HepG2 (cell line): ENCODE results near the gene SCAMP3. TPM values are rescaled to one million over a fixed set of nuclear protein-coding genes. Genes with fewer than 3 reads are reported as not detected.

Experiments used
- ATAD3A ChIP-seq: sonication (generic); formaldehyde crosslinking; IDR thresholded peaks from 2 replicates; pipeline ENCODE4 v1.4.0; 2020; ENCODE audit warnings: missing genetic modification reagents
- ISL2 ChIP-seq: sonication (generic); formaldehyde crosslinking; IDR thresholded peaks from 2 replicates; pipeline ENCODE4 v1.5.0; 2020; ENCODE audit warnings: missing genetic modification reagents
- KLF16 ChIP-seq, 2 experiments: sonication (generic) in 1 of 2; formaldehyde crosslinking in 1 of 2; IDR thresholded peaks; 2 replicates each; pipeline versions ENCODE4 v1.6.1 to v1.8.0; 2016 to 2023; ENCODE audit warnings: missing genetic modification reagents in 2 of 2, missing compliant biosample characterization in 1 of 2
- NR2F6 ChIP-seq, 2 experiments: IDR thresholded peaks; 2 replicates each; pipeline ENCODE4 v1.6.1; 2016; ENCODE audit warnings: antibody characterized with exemption in 1 of 2, mild to moderate bottlenecking in 1 of 2
- POLR2A ChIP-seq, 2 experiments: IDR thresholded peaks; 2 replicates each; pipeline ENCODE4 v1.6.1; 2011; ENCODE audit warnings: low read depth in 2 of 2, low read length in 2 of 2, mild to moderate bottlenecking in 1 of 2, moderate library complexity in 1 of 2; ENCODE audit not compliant: insufficient read depth in 1 of 2
- SP2 ChIP-seq: sonication (generic); formaldehyde crosslinking; IDR thresholded peaks from 2 replicates; pipeline ENCODE4 v1.5.1; 2020; ENCODE audit warnings: mild to moderate bottlenecking, missing genetic modification reagents
- TAF15 ChIP-seq: fragments of 200-400 bp; formaldehyde crosslinking; IDR thresholded peaks from one replicate; pipeline ENCODE4 v1.6.1; 2018; ENCODE audit warnings: mild to moderate bottlenecking, low read depth, low read length; ENCODE audit not compliant: poor library complexity, severe bottlenecking
- TOPORS ChIP-seq: sonication (generic); formaldehyde crosslinking; IDR thresholded peaks from 2 replicates; pipeline ENCODE4 v1.8.0; 2023; ENCODE audit warnings: mild to moderate bottlenecking, missing genetic modification reagents
- TRIM24 ChIP-seq: sonication (generic); formaldehyde crosslinking; IDR thresholded peaks from 2 replicates; pipeline ENCODE4 v1.8.0; 2022; ENCODE audit warnings: mild to moderate bottlenecking, missing genetic modification reagents
- XRCC5 ChIP-seq: fragments of 200-400 bp; formaldehyde crosslinking; optimal IDR thresholded peaks from 2 replicates; pipeline ENCODE3; 2017; ENCODE audit warnings: mild to moderate bottlenecking, low read length
- ZBTB7A ChIP-seq: sonication (generic); formaldehyde crosslinking; IDR thresholded peaks from 2 replicates; pipeline ENCODE4 v1.8.0; 2022; ENCODE audit warnings: mild to moderate bottlenecking, missing genetic modification reagents
- ZFP90 ChIP-seq: sonication (generic); formaldehyde crosslinking; IDR thresholded peaks from 2 replicates; pipeline ENCODE4 v1.8.0; 2022; ENCODE audit warnings: missing genetic modification reagents, mild to moderate bottlenecking, inconsistent platforms, borderline replicate concordance
- ZNF777 ChIP-seq: sonication (generic); formaldehyde crosslinking; IDR thresholded peaks from 2 replicates; pipeline ENCODE4 v1.4.0; 2020; ENCODE audit warnings: missing genetic modification reagents
- polyA plus RNA-seq, 8 experiments: library from polyadenylated mRNA; depleted of rRNA in 3 of 8; stranded (reverse) in 7 of 8; unstranded in 1 of 8; fragments of >200 nt; fragmentation: Illumina TruSeq in 4 of 8; extraction: Trizol in 4 of 8; gene quantifications; 2 replicates each; pipeline versions ENCODE4 v1.2.1 to v1.2.3, GENCODE V29; 2011 to 2016; ENCODE audit warnings: low read depth in 4 of 8, missing spikeins in 1 of 8, mixed read lengths in 1 of 8; ENCODE audit not compliant: insufficient read depth in 1 of 8
- total RNA-seq, 5 experiments: library from RNA; depleted of rRNA; stranded (reverse); fragments of >200 nt; fragmentation: Illumina TruSeq; extraction: Trizol; gene quantifications; 2 replicates each; pipeline ENCODE4 v1.2.3, GENCODE V29; 2016; ENCODE audit warnings: low read depth in 1 of 5
- TF ChIP-seq, protein P1 (sequence below): sonication (generic); formaldehyde crosslinking; IDR thresholded peaks from 2 replicates; pipeline ENCODE4 v1.5.1; 2020; ENCODE audit warnings: mild to moderate bottlenecking, missing genetic modification reagents, moderate library complexity
- TF ChIP-seq, protein P2 (sequence below), 2 experiments: fragments of 450-650 bp in 1 of 2; sonication (generic) in 1 of 2; formaldehyde crosslinking in 1 of 2; IDR thresholded peaks; 2 replicates each; pipeline versions ENCODE4 v1.6.1 to v1.8.0; 2016 to 2022; ENCODE audit warnings: antibody characterized with exemption in 1 of 2, mild to moderate bottlenecking in 1 of 2, missing genetic modification reagents in 1 of 2

SCAMP3 gene
- total and polyA plus RNA-seq, 2 of the 13 experiments (the other 11 are each of a cell fraction or from before 2014, with no cell fraction given) = 46.8 to 83.3 TPM

- TF ChIP-seq, protein P1, sequence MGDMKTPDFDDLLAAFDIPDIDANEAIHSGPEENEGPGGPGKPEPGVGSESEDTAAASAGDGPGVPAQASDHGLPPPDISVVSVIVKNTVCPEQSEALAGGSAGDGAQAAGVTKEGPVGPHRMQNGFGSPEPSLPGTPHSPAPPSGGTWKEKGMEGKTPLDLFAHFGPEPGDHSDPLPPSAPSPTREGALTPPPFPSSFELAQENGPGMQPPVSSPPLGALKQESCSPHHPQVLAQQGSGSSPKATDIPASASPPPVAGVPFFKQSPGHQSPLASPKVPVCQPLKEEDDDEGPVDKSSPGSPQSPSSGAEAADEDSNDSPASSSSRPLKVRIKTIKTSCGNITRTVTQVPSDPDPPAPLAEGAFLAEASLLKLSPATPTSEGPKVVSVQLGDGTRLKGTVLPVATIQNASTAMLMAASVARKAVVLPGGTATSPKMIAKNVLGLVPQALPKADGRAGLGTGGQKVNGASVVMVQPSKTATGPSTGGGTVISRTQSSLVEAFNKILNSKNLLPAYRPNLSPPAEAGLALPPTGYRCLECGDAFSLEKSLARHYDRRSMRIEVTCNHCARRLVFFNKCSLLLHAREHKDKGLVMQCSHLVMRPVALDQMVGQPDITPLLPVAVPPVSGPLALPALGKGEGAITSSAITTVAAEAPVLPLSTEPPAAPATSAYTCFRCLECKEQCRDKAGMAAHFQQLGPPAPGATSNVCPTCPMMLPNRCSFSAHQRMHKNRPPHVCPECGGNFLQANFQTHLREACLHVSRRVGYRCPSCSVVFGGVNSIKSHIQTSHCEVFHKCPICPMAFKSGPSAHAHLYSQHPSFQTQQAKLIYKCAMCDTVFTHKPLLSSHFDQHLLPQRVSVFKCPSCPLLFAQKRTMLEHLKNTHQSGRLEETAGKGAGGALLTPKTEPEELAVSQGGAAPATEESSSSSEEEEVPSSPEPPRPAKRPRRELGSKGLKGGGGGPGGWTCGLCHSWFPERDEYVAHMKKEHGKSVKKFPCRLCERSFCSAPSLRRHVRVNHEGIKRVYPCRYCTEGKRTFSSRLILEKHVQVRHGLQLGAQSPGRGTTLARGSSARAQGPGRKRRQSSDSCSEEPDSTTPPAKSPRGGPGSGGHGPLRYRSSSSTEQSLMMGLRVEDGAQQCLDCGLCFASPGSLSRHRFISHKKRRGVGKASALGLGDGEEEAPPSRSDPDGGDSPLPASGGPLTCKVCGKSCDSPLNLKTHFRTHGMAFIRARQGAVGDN (CRISPR knock-in tag) = peak; percentile 61; the same call in 1 of the 2 replicates
- TF ChIP-seq ZNF777 (CRISPR knock-in tag) = peak; percentile 55; the same call in 1 of the 2 replicates
- TF ChIP-seq TOPORS (CRISPR knock-in tag) = 0 out of 2 replicates have a peak, but pooled peaks have one; percentile 37
- peak in 1 of 2 experiments; percentile 83; a peak in 2 of 4 replicates for TF ChIP-seq POLR2A (IDR thresholded peaks at IDR 0.05; ENCODE audit: insufficient read depth in 1 of 2, low read depth in 2 of 2, low read length in 2 of 2)
- TF ChIP-seq TAF15 = peak; percentile 24
- peak; percentile 57; the same call in 1 of the 2 replicates for TF ChIP-seq ISL2 (CRISPR knock-in tag)
- TF ChIP-seq ZBTB7A = peak; percentile 31; the same call in 1 of the 2 replicates
- TF ChIP-seq, protein P2, sequence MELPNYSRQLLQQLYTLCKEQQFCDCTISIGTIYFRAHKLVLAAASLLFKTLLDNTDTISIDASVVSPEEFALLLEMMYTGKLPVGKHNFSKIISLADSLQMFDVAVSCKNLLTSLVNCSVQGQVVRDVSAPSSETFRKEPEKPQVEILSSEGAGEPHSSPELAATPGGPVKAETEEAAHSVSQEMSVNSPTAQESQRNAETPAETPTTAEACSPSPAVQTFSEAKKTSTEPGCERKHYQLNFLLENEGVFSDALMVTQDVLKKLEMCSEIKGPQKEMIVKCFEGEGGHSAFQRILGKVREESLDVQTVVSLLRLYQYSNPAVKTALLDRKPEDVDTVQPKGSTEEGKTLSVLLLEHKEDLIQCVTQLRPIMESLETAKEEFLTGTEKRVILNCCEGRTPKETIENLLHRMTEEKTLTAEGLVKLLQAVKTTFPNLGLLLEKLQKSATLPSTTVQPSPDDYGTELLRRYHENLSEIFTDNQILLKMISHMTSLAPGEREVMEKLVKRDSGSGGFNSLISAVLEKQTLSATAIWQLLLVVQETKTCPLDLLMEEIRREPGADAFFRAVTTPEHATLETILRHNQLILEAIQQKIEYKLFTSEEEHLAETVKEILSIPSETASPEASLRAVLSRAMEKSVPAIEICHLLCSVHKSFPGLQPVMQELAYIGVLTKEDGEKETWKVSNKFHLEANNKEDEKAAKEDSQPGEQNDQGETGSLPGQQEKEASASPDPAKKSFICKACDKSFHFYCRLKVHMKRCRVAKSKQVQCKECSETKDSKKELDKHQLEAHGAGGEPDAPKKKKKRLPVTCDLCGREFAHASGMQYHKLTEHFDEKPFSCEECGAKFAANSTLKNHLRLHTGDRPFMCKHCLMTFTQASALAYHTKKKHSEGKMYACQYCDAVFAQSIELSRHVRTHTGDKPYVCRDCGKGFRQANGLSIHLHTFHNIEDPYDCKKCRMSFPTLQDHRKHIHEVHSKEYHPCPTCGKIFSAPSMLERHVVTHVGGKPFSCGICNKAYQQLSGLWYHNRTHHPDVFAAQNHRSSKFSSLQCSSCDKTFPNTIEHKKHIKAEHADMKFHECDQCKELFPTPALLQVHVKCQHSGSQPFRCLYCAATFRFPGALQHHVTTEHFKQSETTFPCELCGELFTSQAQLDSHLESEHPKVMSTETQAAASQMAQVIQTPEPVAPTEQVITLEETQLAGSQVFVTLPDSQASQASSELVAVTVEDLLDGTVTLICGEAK (IDR thresholded peaks at IDR 0.05) = no peak
- TF ChIP-seq, protein P2 (CRISPR knock-in tag; IDR thresholded peaks at IDR 0.05) = peak; percentile 19; the same call in 1 of the 2 replicates
- peak; percentile 22; the same call in 1 of the 2 replicates for TF ChIP-seq SP2 (CRISPR knock-in tag)
- peak in 1 of 2 experiments; percentile 89; a peak in 2 of 4 replicates for TF ChIP-seq KLF16 (CRISPR knock-in tag; IDR thresholded peaks at IDR 0.05)
- TF ChIP-seq ZFP90 (CRISPR knock-in tag) = peak; percentile 77; the same call in 1 of the 2 replicates
- no peak for TF ChIP-seq TRIM24 (CRISPR knock-in tag)
- TF ChIP-seq NR2F6 (IDR thresholded peaks at IDR 0.05) = no peak
- TF ChIP-seq NR2F6 (CRISPR knock-in tag; IDR thresholded peaks at IDR 0.05) = peak; percentile 14; the same call in 1 of the 2 replicates
- TF ChIP-seq XRCC5 = peak; percentile 56
- TF ChIP-seq ATAD3A (CRISPR knock-in tag) = no peak
Measured at GRCh38 chr1:155255243-155256007, 6.7 kb downstream of the SCAMP3 start, which contains the start of gene ENTREP3 (continued).
